HL-60 (cell line): ENCODE data around the gene LRMDA.

ENCODE experiments used
- GABPA ChIP-seq: IDR thresholded peaks from 2 replicates; pipeline ENCODE4 v1.6.1; 2012; ENCODE audit warnings: low read depth
- POLR2AphosphoS5 ChIP-seq: IDR thresholded peaks from 2 replicates; pipeline ENCODE4 v1.6.1; 2012; ENCODE audit warnings: low read depth
- REST ChIP-seq: IDR thresholded peaks from 2 replicates; pipeline ENCODE4 v1.6.1; 2012; ENCODE audit warnings: low read depth; ENCODE audit not compliant: insufficient replicate concordance
- SPI1 ChIP-seq: IDR thresholded peaks from 2 replicates; pipeline ENCODE4 v1.6.1; 2012; ENCODE audit warnings: low read depth, mild to moderate bottlenecking, borderline replicate concordance
- TF ChIP-seq, protein P1 (sequence below): IDR thresholded peaks from one replicate; pipeline ENCODE4 v1.5.1; 2011; ENCODE audit warnings: low read length, control low read depth, inconsistent platforms; ENCODE audit not compliant: insufficient read depth

GRCh38 chr10:75435291-75435690 is 3.9 kb downstream of the LRMDA start:
- TF ChIP-seq REST (no peak), POLR2AphosphoS5 (no peak), SPI1 (no peak), GABPA (no peak)
- TF ChIP-seq, protein P1, sequence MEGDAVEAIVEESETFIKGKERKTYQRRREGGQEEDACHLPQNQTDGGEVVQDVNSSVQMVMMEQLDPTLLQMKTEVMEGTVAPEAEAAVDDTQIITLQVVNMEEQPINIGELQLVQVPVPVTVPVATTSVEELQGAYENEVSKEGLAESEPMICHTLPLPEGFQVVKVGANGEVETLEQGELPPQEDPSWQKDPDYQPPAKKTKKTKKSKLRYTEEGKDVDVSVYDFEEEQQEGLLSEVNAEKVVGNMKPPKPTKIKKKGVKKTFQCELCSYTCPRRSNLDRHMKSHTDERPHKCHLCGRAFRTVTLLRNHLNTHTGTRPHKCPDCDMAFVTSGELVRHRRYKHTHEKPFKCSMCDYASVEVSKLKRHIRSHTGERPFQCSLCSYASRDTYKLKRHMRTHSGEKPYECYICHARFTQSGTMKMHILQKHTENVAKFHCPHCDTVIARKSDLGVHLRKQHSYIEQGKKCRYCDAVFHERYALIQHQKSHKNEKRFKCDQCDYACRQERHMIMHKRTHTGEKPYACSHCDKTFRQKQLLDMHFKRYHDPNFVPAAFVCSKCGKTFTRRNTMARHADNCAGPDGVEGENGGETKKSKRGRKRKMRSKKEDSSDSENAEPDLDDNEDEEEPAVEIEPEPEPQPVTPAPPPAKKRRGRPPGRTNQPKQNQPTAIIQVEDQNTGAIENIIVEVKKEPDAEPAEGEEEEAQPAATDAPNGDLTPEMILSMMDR, result no peak
